Measurements from ENCODE around the gene VCX.

- TF ChIP-seq SP4 (CRISPR knock-in tag; IDR thresholded peaks at IDR 0.05) = no peak
- TF ChIP-seq SALL2 (CRISPR knock-in tag; IDR thresholded peaks at IDR 0.05) = no peak
- no peak for TF ChIP-seq GATAD2A (CRISPR knock-in tag; IDR thresholded peaks at IDR 0.05)
- TF ChIP-seq ZBTB44 (CRISPR knock-in tag; IDR thresholded peaks at IDR 0.05) = no peak
- no peak for TF ChIP-seq IRF9 (CRISPR knock-in tag; IDR thresholded peaks at IDR 0.05; ENCODE audit: borderline replicate concordance)
- no peak for TF ChIP-seq TCF12 (IDR thresholded peaks at IDR 0.05)
- TF ChIP-seq TCF12 (CRISPR knock-in tag; IDR thresholded peaks at IDR 0.05) = no peak
- no peak for TF ChIP-seq ZBTB20 (CRISPR knock-in tag; IDR thresholded peaks at IDR 0.05; ENCODE audit: borderline replicate concordance, low read depth)
- no peak for TF ChIP-seq MAFK (conservative IDR thresholded peaks at IDR 0.05 in 1 of 2, IDR thresholded peaks at IDR 0.05 in 1 of 2; ENCODE audit: low read length in 2 of 2)
- no peak for TF ChIP-seq NAIF1 (CRISPR knock-in tag; IDR thresholded peaks at IDR 0.05; ENCODE audit: borderline replicate concordance)
- no peak for TF ChIP-seq CTCF (CRISPR knock-in tag; IDR thresholded peaks at IDR 0.05)
- no peak for TF ChIP-seq FOXP1 (IDR thresholded peaks at IDR 0.05)
- TF ChIP-seq FOXP1 (CRISPR knock-in tag; IDR thresholded peaks at IDR 0.05) = no peak
- TF ChIP-seq ZNF549 (CRISPR knock-in tag; IDR thresholded peaks at IDR 0.05) = no peak
- no peak for TF ChIP-seq ZNF232 (CRISPR knock-in tag; IDR thresholded peaks at IDR 0.05; ENCODE audit: borderline replicate concordance)
Observed at GRCh38 chrX:7891928-7892327, 49.0 kb downstream of the VCX start.

All from HepG2 (cell line).